HEK293 (cell line): ENCODE results near the gene NEK8.

ENCODE experiments used
- CTCF ChIA-PET: fragments of 350-600 bp; formaldehyde crosslinking; extraction: SDS; loops from one replicate; lab custom pipeline; 2021; ENCODE audit warnings: antibody characterized with exemption; lab: Yijun Ruan, JAX
- POLR2A ChIA-PET: fragments of 300-600 bp; formaldehyde crosslinking; extraction: SDS; loops from one replicate; lab custom pipeline; 2020; ENCODE audit warnings: antibody characterized with exemption, inconsistent platforms; lab: Yijun Ruan, JAX
- H3K27ac ChIP-seq: fragments of 200-500 bp; sonication (Bioruptor generic); 2 replicates; pipeline ENCODE4 v1.5.1; 2014; ENCODE audit warnings: low read depth, low read length, control low read depth, inconsistent platforms; ENCODE audit errors: extremely low read depth
- H3K36me3 ChIP-seq, 2 experiments: fragments of 200-500 bp in 1 of 2; sonication (Bioruptor generic) in 1 of 2; 1 replicate in 1 of 2; 2 replicates in 1 of 2; pipeline ENCODE4 v1.5.1; 2014 to 2017; ENCODE audit warnings: inconsistent platforms in 2 of 2, low read length in 2 of 2; ENCODE audit not compliant: control insufficient read depth in 2 of 2, insufficient read depth in 1 of 2
- H3K4me1 ChIP-seq: fragments of 200-500 bp; sonication (Bioruptor generic); 2 replicates; pipeline ENCODE4 v1.5.1; 2014; ENCODE audit warnings: mild to moderate bottlenecking, low read length, inconsistent platforms; ENCODE audit not compliant: control insufficient read depth, insufficient read depth
- H3K4me3 ChIP-seq: 2 replicates; pipeline ENCODE4 v1.5.1; 2011; ENCODE audit warnings: low read depth, mild to moderate bottlenecking, control low read depth, low read length, moderate library complexity
- H3K9me3 ChIP-seq: fragments of 200-500 bp; sonication (Bioruptor generic); 2 replicates; pipeline ENCODE4 v1.5.1; 2014; ENCODE audit warnings: low read depth, low read length, inconsistent platforms; ENCODE audit not compliant: control insufficient read depth, insufficient read depth
- EGR2 ChIP-seq: fragments of 450-650 bp; formaldehyde crosslinking; IDR thresholded peaks from 2 replicates; pipeline ENCODE4 v1.5.1; 2016; ENCODE audit warnings: low read depth, missing biosample characterization, missing genetic modification characterization
- HOXD13 ChIP-seq: sonication (generic); formaldehyde crosslinking; IDR thresholded peaks from 2 replicates; pipeline ENCODE4 v1.8.0; 2022; ENCODE audit warnings: missing genetic modification reagents, borderline replicate concordance
- IKZF3 ChIP-seq: fragments of 450-650 bp; IDR thresholded peaks from 2 replicates; pipeline ENCODE4 v1.5.0; 2018; ENCODE audit warnings: missing biosample characterization, mild to moderate bottlenecking, missing genetic modification characterization, moderate library complexity
- KLF1 ChIP-seq: fragments of 450-650 bp; formaldehyde crosslinking; IDR thresholded peaks from 2 replicates; pipeline ENCODE4 v1.5.1; 2016; ENCODE audit warnings: missing biosample characterization, missing genetic modification characterization
- KLF7 ChIP-seq: fragments of 450-650 bp; formaldehyde crosslinking; IDR thresholded peaks from 2 replicates; pipeline ENCODE4 v1.5.1; 2016; ENCODE audit warnings: missing biosample characterization, missing genetic modification characterization, borderline replicate concordance
- KLF8 ChIP-seq: fragments of 450-650 bp; formaldehyde crosslinking; IDR thresholded peaks from 2 replicates; pipeline ENCODE4 v1.5.1; 2016; ENCODE audit warnings: missing biosample characterization, missing genetic modification characterization
- MEIS1 ChIP-seq: sonication (generic); formaldehyde crosslinking; IDR thresholded peaks from 2 replicates; pipeline ENCODE4 v1.8.1; 2022; ENCODE audit warnings: missing genetic modification reagents, mild to moderate bottlenecking, borderline replicate concordance
- SP3 ChIP-seq: fragments of 450-650 bp; formaldehyde crosslinking; IDR thresholded peaks from 2 replicates; pipeline ENCODE4 v1.5.1; 2016; ENCODE audit warnings: missing biosample characterization, missing genetic modification characterization
- ZBTB48 ChIP-seq: fragments of 450-650 bp; formaldehyde crosslinking; IDR thresholded peaks from 2 replicates; pipeline ENCODE4 v1.5.1; 2016; ENCODE audit warnings: missing biosample characterization, missing genetic modification characterization
- ZNF121 ChIP-seq: fragments of 450-650 bp; formaldehyde crosslinking; IDR thresholded peaks from 2 replicates; pipeline ENCODE4 v1.5.1; 2016; ENCODE audit warnings: missing biosample characterization, missing genetic modification characterization
- ZNF16 ChIP-seq: fragments of 450-650 bp; formaldehyde crosslinking; IDR thresholded peaks from 2 replicates; pipeline ENCODE4 v1.5.1; 2016; ENCODE audit warnings: low read depth, missing biosample characterization, missing genetic modification characterization
- ZNF585B ChIP-seq: fragments of 450-650 bp; formaldehyde crosslinking; IDR thresholded peaks from 2 replicates; pipeline ENCODE4 v1.5.1; 2016; ENCODE audit warnings: missing biosample characterization, missing genetic modification characterization
- ZNF623 ChIP-seq: fragments of 450-650 bp; formaldehyde crosslinking; IDR thresholded peaks from 2 replicates; pipeline ENCODE4 v1.5.1; 2016; ENCODE audit warnings: missing biosample characterization, missing genetic modification characterization
- TF ChIP-seq, protein P1 (sequence below): fragments of 450-650 bp; IDR thresholded peaks from 2 replicates; pipeline ENCODE4 v1.5.1; 2018; ENCODE audit warnings: missing biosample characterization, mild to moderate bottlenecking, missing genetic modification characterization
- TF ChIP-seq, protein P2 (sequence below): fragments of 450-650 bp; formaldehyde crosslinking; IDR thresholded peaks from 2 replicates; pipeline ENCODE4 v1.5.1; 2016; ENCODE audit warnings: missing biosample characterization, missing genetic modification characterization
- TF ChIP-seq, protein P3 (sequence below): fragments of 450-650 bp; formaldehyde crosslinking; IDR thresholded peaks from 2 replicates; pipeline ENCODE4 v1.5.1; 2016; ENCODE audit warnings: missing biosample characterization, missing genetic modification characterization
- TF ChIP-seq, protein P4 (sequence below): sonication (generic); formaldehyde crosslinking; IDR thresholded peaks from 2 replicates; pipeline ENCODE4 v1.8.1; 2022; ENCODE audit warnings: mild to moderate bottlenecking, moderate library complexity, missing genetic modification reagents
- TF ChIP-seq, protein P5 (sequence below): fragments of 450-650 bp; formaldehyde crosslinking; IDR thresholded peaks from 2 replicates; pipeline ENCODE4 v1.5.1; 2017; ENCODE audit warnings: missing biosample characterization, missing genetic modification characterization
- TF ChIP-seq, protein P6 (sequence below): fragments of 450-650 bp; formaldehyde crosslinking; optimal IDR thresholded peaks from 2 replicates; pipeline ENCODE3; 2016; ENCODE audit warnings: missing biosample characterization, mild to moderate bottlenecking, missing genetic modification characterization
- TF ChIP-seq, protein P7 (sequence below): fragments of 450-650 bp; formaldehyde crosslinking; IDR thresholded peaks from 2 replicates; pipeline ENCODE4 v1.5.0; 2017; ENCODE audit warnings: missing biosample characterization, missing genetic modification characterization, borderline replicate concordance

NEK8 gene

DNA sequence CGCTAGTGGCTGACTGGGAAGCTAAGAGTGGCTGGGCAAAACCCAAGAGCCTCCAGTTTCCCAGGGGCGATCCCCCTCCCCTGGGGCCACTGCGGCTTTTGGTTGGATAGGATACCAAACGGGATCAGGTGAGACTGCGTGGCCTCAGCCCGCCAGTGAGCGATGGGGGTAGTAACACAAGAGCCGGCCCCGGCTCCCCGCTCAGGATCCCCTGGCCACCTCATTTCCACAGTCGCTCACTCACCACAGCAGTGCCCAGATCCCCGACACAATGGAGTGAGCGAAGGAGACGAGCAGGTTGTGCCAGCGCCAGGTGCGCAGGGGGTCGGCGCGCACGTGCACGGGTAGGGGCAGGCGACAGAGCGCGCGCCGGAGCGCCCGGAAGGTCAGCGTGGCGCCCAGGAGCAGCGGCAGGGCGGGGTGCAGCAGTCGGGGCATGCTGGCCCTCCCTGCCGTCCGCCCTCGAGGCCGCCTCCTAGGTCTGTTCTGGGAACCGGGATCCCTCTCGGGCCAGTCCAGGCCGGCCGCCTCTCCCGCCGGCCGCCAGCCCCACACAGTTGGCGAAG is 2.8 kb upstream of the NEK8 start (continued):
- TF ChIP-seq, protein P1, sequence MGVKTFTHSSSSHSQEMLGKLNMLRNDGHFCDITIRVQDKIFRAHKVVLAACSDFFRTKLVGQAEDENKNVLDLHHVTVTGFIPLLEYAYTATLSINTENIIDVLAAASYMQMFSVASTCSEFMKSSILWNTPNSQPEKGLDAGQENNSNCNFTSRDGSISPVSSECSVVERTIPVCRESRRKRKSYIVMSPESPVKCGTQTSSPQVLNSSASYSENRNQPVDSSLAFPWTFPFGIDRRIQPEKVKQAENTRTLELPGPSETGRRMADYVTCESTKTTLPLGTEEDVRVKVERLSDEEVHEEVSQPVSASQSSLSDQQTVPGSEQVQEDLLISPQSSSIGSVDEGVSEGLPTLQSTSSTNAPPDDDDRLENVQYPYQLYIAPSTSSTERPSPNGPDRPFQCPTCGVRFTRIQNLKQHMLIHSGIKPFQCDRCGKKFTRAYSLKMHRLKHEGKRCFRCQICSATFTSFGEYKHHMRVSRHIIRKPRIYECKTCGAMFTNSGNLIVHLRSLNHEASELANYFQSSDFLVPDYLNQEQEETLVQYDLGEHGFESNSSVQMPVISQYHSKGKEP, result no peak
- TF ChIP-seq MEIS1 (CRISPR knock-in tag) (no peak), ZNF585B (tag by site-specific recombination) (0 out of 2 replicates have a peak, but pooled peaks have one; percentile 16), ZNF623 (tag by site-specific recombination) (peak; percentile 5; the same call in 1 of the 2 replicates), EGR2 (tag by site-specific recombination) (no peak)
- TF ChIP-seq, protein P2, sequence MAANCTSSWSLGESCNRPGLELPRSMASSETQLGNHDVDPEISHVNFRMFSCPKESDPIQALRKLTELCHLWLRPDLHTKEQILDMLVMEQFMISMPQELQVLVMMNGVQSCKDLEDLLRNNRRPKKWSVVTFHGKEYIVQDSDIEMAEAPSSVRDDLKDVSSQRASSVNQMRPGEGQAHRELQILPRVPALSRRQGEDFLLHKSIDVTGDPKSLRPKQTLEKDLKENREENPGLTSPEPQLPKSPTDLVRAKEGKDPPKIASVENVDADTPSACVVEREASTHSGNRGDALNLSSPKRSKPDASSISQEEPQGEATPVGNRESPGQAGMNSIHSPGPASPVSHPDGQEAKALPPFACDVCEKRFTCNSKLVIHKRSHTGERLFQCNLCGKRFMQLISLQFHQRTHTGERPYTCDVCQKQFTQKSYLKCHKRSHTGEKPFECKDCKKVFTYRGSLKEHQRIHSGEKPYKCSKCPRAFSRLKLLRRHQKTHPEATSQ (tag by site-specific recombination), result peak; percentile 93
- TF ChIP-seq, protein P3, sequence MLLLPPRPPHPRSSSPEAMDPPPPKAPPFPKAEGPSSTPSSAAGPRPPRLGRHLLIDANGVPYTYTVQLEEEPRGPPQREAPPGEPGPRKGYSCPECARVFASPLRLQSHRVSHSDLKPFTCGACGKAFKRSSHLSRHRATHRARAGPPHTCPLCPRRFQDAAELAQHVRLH (tag by site-specific recombination), result no peak

DNA sequence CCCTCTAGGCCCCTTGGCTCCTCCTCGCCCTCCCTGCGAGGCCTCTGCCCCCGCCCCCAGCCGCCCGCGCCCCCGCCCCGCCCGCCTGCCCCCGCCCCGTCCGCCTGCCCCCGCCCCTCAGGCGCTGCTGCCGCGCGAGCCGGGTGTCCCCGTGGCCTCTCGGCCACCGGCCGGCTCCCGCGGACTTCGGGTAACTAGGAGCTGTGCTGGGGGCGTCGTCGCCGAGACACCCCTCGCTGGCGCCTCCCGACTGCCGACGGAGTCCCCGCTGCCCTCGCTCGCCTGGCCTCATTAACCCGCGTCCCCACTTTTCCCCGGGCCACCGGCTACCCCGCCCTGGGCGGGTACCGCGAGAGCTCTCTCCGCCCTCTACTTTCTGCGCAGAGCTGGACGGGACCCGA is 2.4 kb upstream of the NEK8 start, which contains the start of gene TLCD1:
TLCD1 (minus strand) TSS at position 8 of the 401 bp plus-strand sequence. CDS start 136 bp downstream, outside the sequence.
- CTCF ChIA-PET, result interaction anchor here (0.5 to 13.6 kb wide), 47 partner anchors 9 to 1027 kb away, joined by 3 to 445 read pairs (median 7); partner anchors contain the start of genes BLTP2, DHRS13, FLOT2 and PHF12
- Histone ChIP-seq H3K9me3 (no peaks in the 10 kb centered on the region), H3K4me3 (peak within 1 kb of the TSS; percentile 55), H3K36me3 (peaks cover 20 to 41% of the 10 kb centered on the region in 2 experiments), H3K4me1 (peaks cover 9% of the 10 kb centered on the region; the same call in 1 of the 2 replicates), H3K27ac (peak within 1 kb of the TSS; percentile 99)
- POLR2A ChIA-PET, result interaction anchor here (0.8 to 6.7 kb wide), 28 partner anchors 9 to 391 kb away, joined by 3 to 448 read pairs (median 6); partner anchors contain the start of genes BLTP2, DHRS13, FAM222B and FLOT2
- TF ChIP-seq, protein P4, sequence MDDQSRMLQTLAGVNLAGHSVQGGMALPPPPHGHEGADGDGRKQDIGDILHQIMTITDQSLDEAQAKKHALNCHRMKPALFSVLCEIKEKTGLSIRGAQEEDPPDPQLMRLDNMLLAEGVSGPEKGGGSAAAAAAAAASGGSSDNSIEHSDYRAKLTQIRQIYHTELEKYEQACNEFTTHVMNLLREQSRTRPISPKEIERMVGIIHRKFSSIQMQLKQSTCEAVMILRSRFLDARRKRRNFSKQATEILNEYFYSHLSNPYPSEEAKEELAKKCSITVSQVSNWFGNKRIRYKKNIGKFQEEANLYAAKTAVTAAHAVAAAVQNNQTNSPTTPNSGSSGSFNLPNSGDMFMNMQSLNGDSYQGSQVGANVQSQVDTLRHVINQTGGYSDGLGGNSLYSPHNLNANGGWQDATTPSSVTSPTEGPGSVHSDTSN (CRISPR knock-in tag), result peak; percentile 8
- no peak for TF ChIP-seq ZBTB48 (tag by site-specific recombination)
- TF ChIP-seq IKZF3 (tag by site-specific recombination), result no peak
- TF ChIP-seq, protein P5, sequence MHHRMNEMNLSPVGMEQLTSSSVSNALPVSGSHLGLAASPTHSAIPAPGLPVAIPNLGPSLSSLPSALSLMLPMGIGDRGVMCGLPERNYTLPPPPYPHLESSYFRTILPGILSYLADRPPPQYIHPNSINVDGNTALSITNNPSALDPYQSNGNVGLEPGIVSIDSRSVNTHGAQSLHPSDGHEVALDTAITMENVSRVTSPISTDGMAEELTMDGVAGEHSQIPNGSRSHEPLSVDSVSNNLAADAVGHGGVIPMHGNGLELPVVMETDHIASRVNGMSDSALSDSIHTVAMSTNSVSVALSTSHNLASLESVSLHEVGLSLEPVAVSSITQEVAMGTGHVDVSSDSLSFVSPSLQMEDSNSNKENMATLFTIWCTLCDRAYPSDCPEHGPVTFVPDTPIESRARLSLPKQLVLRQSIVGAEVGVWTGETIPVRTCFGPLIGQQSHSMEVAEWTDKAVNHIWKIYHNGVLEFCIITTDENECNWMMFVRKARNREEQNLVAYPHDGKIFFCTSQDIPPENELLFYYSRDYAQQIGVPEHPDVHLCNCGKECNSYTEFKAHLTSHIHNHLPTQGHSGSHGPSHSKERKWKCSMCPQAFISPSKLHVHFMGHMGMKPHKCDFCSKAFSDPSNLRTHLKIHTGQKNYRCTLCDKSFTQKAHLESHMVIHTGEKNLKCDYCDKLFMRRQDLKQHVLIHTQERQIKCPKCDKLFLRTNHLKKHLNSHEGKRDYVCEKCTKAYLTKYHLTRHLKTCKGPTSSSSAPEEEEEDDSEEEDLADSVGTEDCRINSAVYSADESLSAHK (tag by site-specific recombination), result peak; percentile 36
- TF ChIP-seq ZNF16, result 0 out of 2 replicates have a peak, but pooled peaks have one; percentile 6
- peak; percentile 91 for TF ChIP-seq KLF1 (tag by site-specific recombination)
- no peak for TF ChIP-seq ZNF121 (tag by site-specific recombination)
- TF ChIP-seq KLF7 (tag by site-specific recombination), result peak; percentile 73
- 0 out of 2 replicates have a peak, but pooled peaks have one; percentile 7 for TF ChIP-seq HOXD13 (CRISPR knock-in tag)
- TF ChIP-seq, protein P6, sequence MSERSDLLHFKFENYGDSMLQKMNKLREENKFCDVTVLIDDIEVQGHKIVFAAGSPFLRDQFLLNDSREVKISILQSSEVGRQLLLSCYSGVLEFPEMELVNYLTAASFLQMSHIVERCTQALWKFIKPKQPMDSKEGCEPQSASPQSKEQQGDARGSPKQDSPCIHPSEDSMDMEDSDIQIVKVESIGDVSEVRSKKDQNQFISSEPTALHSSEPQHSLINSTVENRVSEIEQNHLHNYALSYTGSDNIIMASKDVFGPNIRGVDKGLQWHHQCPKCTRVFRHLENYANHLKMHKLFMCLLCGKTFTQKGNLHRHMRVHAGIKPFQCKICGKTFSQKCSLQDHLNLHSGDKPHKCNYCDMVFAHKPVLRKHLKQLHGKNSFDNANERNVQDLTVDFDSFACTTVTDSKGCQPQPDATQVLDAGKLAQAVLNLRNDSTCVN, result peak; percentile 47
- TF ChIP-seq SP3 (tag by site-specific recombination), result peak; percentile 58; the same call in 1 of the 2 replicates
- TF ChIP-seq, protein P7, sequence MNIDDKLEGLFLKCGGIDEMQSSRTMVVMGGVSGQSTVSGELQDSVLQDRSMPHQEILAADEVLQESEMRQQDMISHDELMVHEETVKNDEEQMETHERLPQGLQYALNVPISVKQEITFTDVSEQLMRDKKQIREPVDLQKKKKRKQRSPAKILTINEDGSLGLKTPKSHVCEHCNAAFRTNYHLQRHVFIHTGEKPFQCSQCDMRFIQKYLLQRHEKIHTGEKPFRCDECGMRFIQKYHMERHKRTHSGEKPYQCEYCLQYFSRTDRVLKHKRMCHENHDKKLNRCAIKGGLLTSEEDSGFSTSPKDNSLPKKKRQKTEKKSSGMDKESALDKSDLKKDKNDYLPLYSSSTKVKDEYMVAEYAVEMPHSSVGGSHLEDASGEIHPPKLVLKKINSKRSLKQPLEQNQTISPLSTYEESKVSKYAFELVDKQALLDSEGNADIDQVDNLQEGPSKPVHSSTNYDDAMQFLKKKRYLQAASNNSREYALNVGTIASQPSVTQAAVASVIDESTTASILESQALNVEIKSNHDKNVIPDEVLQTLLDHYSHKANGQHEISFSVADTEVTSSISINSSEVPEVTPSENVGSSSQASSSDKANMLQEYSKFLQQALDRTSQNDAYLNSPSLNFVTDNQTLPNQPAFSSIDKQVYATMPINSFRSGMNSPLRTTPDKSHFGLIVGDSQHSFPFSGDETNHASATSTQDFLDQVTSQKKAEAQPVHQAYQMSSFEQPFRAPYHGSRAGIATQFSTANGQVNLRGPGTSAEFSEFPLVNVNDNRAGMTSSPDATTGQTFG (tag by site-specific recombination), result no peak
- no peak; the same call in 1 of the 2 replicates for TF ChIP-seq KLF8
